ENCODE data around the gene CYFIP2.

CYFIP2 gene

DNA sequence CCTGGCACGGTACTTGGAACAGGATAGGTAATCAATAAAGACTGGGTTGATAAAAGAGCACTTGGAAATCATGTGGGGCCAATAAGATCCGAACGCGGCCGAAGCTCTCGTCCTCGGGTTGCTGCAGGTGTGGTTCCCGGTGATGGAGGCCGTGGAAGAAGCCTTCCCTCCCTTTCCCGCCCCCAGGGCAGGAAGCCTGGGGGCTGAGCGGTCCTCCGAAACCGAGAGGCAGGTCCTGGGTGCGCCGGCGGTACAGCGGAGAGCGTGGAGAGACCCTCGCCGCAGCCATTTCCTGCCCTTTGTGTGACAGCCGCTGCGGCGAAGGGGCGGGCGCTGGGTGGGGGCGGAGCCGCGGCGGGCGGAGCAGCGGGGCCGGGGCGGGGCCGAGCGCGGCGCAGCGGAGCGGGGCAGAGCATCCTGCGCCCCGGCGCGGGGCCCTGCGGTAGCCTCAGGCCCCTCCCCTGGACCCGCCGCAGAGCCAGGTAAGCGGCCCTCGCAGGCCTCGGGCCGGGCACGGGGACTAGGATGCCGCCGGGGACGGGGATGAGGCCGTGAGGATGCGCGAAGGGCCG, at the start of gene CYFIP2:
Gene CYFIP2 (plus strand): TSS at position 410 of the 572 bp plus-strand sequence. CDS start 19,239 bp downstream, outside the sequence.
- no peak for DNase-seq (ENCODE audit: extremely low read depth, low read depth)
- H3K4me3 ChIP-seq (replicated peaks; ENCODE audit: low read depth, low read length), result peak within 1 kb of the TSS; percentile 72
- TF ChIP-seq CTCF (IDR thresholded peaks at IDR 0.05; ENCODE audit: low read depth, low read length, missing control alignments), result no peak

GRCh38 chr5:157216391-157217142, 49.4 kb upstream of the CYFIP2 start:
- no peak overlapping the region for H3K4me3 ChIP-seq (replicated peaks; ENCODE audit: low read depth, low read length)
- TF ChIP-seq CTCF (IDR thresholded peaks at IDR 0.05; ENCODE audit: low read depth, low read length, missing control alignments), result no peak
- DNase-seq (ENCODE audit: extremely low read depth, low read depth), result no peak

- no peak for TF ChIP-seq CTCF (IDR thresholded peaks at IDR 0.05; ENCODE audit: low read depth, low read length, missing control alignments)
- no peak overlapping the region for H3K4me3 ChIP-seq (replicated peaks; ENCODE audit: low read depth, low read length)
- no peak for DNase-seq (ENCODE audit: extremely low read depth, low read depth)
These were observed 48.5 kb upstream of the CYFIP2 start for GRCh38 chr5:157217289-157218024.

GRCh38 chr5:157219491-157220271, 46.2 kb upstream of the CYFIP2 start:
- no peak for TF ChIP-seq CTCF (IDR thresholded peaks at IDR 0.05; ENCODE audit: low read depth, low read length, missing control alignments)
- no peak for DNase-seq (ENCODE audit: extremely low read depth, low read depth)
- H3K4me3 ChIP-seq (replicated peaks; ENCODE audit: low read depth, low read length), result no peak overlapping the region

GRCh38 chr5:157221959-157222358, 44.0 kb upstream of the CYFIP2 start:
- DNase-seq (ENCODE audit: extremely low read depth, low read depth), result no peak
- no peak for TF ChIP-seq CTCF (IDR thresholded peaks at IDR 0.05; ENCODE audit: low read depth, low read length, missing control alignments)
- H3K4me3 ChIP-seq (replicated peaks; ENCODE audit: low read depth, low read length), result no peak overlapping the region

- DNase-seq (ENCODE audit: extremely low read depth, low read depth), result no peak
- TF ChIP-seq CTCF (IDR thresholded peaks at IDR 0.05; ENCODE audit: low read depth, low read length, missing control alignments), result no peak
These were observed 43.3 kb upstream of the CYFIP2 start for GRCh38 chr5:157222506-157223230.

More at GRCh38 chr5:157222506-157223230, 43.3 kb upstream of the CYFIP2 start:
- H3K4me3 ChIP-seq (replicated peaks; ENCODE audit: low read depth, low read length), result no peak overlapping the region
